22Rv1 (cell line): ENCODE results near the gene TMPRSS5.

Source experiments
- H3K27ac ChIP-seq: fragments of 450-650 bp; 2 replicates; pipeline ENCODE4 v1.5.1; 2017
- ZFX ChIP-seq: fragments of 450-650 bp; IDR thresholded peaks from 2 replicates; pipeline ENCODE4 v1.6.1; 2017; ENCODE audit warnings: antibody characterized with exemption, borderline replicate concordance
- TF ChIP-seq, protein P1 (sequence below): fragments of 450-650 bp; IDR thresholded peaks from 2 replicates; pipeline ENCODE4 v1.5.1; 2017; ENCODE audit warnings: mild to moderate bottlenecking

The TMPRSS5 gene

DNA sequence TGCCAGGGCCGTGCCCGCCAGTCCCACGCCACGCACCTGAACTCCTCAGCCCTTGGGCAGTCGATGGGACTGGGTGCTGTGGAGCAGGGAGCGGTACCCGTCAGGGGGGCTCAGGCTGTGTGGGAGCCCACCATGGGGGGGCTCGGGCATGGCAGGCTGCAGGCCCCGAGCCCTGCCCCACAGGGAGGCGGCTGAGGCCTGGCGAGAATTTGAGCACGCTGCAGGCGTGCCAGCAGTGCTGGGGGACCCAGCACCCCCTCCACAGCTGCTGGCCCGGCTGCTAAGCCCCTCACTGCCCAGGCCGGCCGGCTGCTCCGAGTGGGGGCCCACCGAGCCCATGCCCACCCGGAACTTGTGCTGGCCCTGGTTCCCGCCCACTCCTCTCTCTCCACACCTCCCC is 56.8 kb downstream of the TMPRSS5 start:
- H3K27ac ChIP-seq = no peak overlapping the region
- no peak for TF ChIP-seq ZFX
- TF ChIP-seq, protein P1, sequence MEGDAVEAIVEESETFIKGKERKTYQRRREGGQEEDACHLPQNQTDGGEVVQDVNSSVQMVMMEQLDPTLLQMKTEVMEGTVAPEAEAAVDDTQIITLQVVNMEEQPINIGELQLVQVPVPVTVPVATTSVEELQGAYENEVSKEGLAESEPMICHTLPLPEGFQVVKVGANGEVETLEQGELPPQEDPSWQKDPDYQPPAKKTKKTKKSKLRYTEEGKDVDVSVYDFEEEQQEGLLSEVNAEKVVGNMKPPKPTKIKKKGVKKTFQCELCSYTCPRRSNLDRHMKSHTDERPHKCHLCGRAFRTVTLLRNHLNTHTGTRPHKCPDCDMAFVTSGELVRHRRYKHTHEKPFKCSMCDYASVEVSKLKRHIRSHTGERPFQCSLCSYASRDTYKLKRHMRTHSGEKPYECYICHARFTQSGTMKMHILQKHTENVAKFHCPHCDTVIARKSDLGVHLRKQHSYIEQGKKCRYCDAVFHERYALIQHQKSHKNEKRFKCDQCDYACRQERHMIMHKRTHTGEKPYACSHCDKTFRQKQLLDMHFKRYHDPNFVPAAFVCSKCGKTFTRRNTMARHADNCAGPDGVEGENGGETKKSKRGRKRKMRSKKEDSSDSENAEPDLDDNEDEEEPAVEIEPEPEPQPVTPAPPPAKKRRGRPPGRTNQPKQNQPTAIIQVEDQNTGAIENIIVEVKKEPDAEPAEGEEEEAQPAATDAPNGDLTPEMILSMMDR = no peak

DNA sequence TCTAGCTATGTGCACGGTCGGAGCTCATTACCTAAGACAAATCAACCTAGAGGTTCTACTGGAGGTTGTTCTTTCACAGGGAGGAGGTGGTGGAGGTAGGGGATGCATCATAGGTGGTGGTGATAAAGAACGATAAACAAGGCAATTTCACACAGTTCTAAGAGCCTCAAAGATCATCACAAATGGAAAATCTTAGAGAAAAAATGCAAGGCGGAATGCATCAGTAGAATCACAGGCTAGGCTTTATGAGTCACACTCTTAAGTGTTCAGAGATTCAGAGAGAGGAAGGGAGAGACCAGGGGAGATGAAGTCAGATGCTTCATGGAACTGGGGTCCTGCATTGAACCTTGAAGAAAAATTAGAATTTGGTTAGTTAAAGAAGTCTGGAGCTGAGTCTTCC is 58.3 kb downstream of the TMPRSS5 start:
- H3K27ac ChIP-seq = no peak overlapping the region
- TF ChIP-seq, protein P1 = no peak
- TF ChIP-seq ZFX = no peak

DNA sequence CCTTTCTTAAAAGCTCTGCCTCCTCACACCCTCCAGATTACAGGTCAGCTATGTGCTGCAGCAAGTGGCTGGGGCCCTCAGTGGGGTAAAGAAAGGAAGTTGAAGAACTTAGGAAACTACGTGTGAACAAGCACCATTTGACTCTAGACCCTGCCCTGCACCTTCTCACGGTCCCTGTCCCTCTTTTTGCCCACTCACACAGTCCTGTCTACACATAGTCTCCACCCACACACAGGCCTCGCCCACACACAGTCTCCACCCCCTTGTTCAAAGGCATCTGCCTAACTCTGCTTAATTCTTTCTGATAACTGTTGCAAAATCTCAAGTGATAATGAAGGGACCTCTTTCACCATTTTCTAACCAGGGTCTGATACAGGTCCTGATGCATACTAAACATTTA is 59.0 kb downstream of the TMPRSS5 start:
- no peak for TF ChIP-seq ZFX
- TF ChIP-seq, protein P1 = no peak
- H3K27ac ChIP-seq = no peak overlapping the region

DNA sequence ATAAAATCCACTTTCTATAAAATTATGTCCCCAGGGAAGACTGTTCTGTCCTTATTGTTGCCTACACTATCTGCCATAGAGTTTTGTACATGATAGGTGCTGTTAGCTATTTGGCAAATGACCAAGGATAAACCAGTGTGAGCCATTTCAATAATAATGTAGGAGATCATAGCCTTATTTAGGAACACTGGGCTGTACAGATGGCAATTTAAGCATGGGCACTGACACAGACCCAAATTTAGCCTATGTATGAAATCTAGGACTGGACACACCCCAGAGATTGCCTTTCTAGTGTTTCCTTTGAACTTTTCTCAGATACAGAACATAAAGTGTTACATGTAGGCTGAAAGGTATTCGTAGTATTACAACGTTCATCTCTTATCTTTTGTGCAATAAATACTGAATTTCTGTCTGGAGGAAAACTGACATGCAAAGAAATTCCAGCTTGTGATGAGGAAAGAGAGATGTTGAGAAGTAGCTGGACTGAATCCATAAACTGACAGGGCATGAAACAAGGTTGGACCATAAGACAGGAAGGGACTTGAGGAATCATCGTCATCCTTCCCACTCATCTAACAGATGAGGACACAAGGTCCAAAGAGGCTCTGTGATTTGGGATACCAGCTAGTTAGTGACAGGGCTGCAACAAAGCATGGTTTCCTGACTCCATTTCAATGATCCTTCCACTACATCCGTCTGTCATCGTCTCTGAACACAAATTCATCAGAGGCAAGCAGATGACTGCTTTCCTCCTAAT is 60.3 kb downstream of the TMPRSS5 start:
- TF ChIP-seq ZFX = no peak
- TF ChIP-seq, protein P1 = no peak
- no peak overlapping the region for H3K27ac ChIP-seq

DNA sequence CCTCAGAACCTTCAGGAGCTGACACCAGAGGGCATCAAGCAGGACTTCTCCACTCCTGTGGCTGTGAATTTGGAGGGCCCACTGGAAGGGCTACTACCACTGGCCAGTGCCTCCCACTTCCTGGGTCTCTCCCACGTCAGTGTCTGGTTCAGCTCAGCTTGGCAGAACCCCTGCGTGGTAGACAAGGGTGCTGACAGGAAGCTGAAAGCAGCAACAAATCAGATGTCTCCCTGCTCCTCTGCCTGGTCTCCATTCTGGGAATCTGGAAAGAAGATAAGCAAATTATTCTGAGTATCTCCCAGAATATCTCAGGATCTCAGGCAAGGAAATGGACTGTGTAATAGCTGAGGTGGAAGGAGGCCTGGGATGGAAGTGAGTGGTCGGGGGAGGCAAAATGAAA is 61.5 kb downstream of the TMPRSS5 start:
- H3K27ac ChIP-seq = no peak overlapping the region
- TF ChIP-seq, protein P1 = no peak
- TF ChIP-seq ZFX = no peak

DNA sequence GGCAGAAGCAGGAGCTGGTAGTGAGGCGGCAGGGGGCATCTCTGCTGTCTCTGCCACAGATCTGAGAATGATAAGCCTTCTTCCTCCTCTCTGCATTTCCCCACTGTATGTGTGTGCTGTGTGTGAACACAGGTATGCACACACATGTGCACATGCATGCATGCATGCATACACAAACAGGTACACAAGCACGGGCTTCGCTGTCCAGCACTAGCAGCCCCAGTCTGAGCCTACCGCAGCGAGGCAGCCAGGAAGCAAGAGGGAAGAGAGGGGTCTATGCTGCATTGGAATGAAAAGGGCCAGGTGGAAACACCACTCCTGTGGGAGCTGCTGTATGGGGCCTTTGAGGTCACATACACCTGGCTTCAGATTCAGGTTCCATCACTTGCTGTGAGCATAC is 62.4 kb downstream of the TMPRSS5 start:
- no peak overlapping the region for H3K27ac ChIP-seq
- TF ChIP-seq, protein P1 = no peak
- no peak for TF ChIP-seq ZFX

DNA sequence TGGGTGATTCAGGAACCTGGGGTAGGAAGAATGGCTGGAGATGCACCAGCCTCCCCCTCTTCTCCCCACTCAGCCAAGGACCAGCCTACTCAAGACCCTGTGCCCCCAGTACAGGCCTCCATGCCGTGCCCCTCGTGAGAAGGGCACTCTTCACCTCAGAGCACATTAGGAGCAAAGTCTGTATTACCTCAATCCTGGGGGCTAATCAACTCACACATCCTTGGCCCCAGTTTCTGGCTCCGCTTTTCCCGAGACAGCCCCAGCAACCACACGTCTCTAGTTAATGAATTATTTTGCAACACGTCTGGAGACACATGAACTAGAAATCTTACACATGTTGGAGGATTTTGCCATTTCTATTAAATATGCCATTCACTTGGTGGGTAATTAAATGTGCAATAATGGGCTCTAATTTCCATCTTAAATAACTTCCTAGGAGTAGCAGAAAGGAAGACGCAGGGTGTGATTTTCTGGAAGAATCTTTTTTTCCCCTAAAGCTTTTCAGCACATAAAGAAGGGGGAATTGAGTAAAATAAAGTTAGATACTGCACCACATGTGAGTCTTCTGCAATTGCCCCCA is 63.0 kb downstream of the TMPRSS5 start:
- TF ChIP-seq, protein P1 = no peak
- no peak for TF ChIP-seq ZFX
- H3K27ac ChIP-seq = no peak overlapping the region
